Thymus (tissue), 11 donors: ENCODE data around the gene SLC26A5. TPM values are rescaled to one million over a fixed set of nuclear protein-coding genes. Genes with fewer than 3 reads are reported as not detected.
A peak's percentile ranks its signal among the peaks of the same experiment; 100 is the strongest.

Source experiments
- DNase-seq, 9 donors: peaks; one replicate each; pipeline ENCODE4 v3.0.0-alpha.2; 2013; ENCODE audit warnings: low spot score in 9 of 9, low read depth in 6 of 9, missing footprints in 1 of 9
- H3K27ac ChIP-seq, 2 donors: one replicate each; pipeline ENCODE4 v1.5.1; 2013; ENCODE audit warnings: control low read depth in 1 of 2, low read depth in 1 of 2, low read length in 1 of 2, mild to moderate bottlenecking in 1 of 2, moderate library complexity in 1 of 2
- H3K27me3 ChIP-seq, 2 donors: one replicate each; pipeline ENCODE4 v1.5.1; 2013; ENCODE audit warnings: low read length in 1 of 2; ENCODE audit not compliant: control insufficient read depth in 2 of 2, insufficient read depth in 1 of 2
- H3K36me3 ChIP-seq, 2 donors: one replicate each; pipeline ENCODE4 v1.5.1; 2013; ENCODE audit warnings: low read length in 1 of 2, mild to moderate bottlenecking in 1 of 2, moderate library complexity in 1 of 2; ENCODE audit not compliant: control insufficient read depth in 2 of 2, insufficient read depth in 2 of 2
- H3K4me1 ChIP-seq, 2 donors: one replicate each; pipeline ENCODE4 v1.5.1; 2013; ENCODE audit warnings: low read length in 2 of 2; ENCODE audit not compliant: control insufficient read depth in 2 of 2, insufficient read depth in 2 of 2
- H3K4me3 ChIP-seq, 2 donors: one replicate each; pipeline ENCODE4 v1.5.1; 2013; ENCODE audit warnings: low read length in 2 of 2, control low read depth in 1 of 2, mild to moderate bottlenecking in 1 of 2
- H3K9me3 ChIP-seq, 2 donors: one replicate each; pipeline ENCODE4 v1.5.1; 2013; ENCODE audit warnings: low read length in 1 of 2, mild to moderate bottlenecking in 1 of 2; ENCODE audit not compliant: control insufficient read depth in 2 of 2, insufficient read depth in 1 of 2
- WGBS: extraction: QIAGEN DNeasy Blood & Tissue Kit; methylation state at CpG from one replicate; pipeline ENCODE4 v1.1.7; 2013; 5-methylcytosine and 5-hydroxymethylcytosine counted together
- polyA plus RNA-seq: library from polyadenylated mRNA; stranded (reverse); fragments of 200-250 nt; gene quantifications from one replicate; pipeline ENCODE4 v1.2.3, GENCODE V29; 2013
- total RNA-seq: library from RNA; stranded (reverse); fragments of 120-200 nt; gene quantifications from one replicate; pipeline ENCODE4 v1.2.4, GENCODE V29; 2013
- donor health status: healthy.

The SLC26A5 gene
- total and polyA plus RNA-seq, 2 donors = 0.05 to 0.07 TPM

GRCh38 chr7:103391976-103392375, 54.0 kb downstream of the SLC26A5 start:
- no peak for DNase-seq
- Histone ChIP-seq H3K9me3 (no peaks in the 10 kb centered on the region), H3K27me3 (no peaks in the 10 kb centered on the region), H3K27ac (no peak overlapping the region), H3K36me3 (no peaks in the 10 kb centered on the region), H3K4me1 (no peaks in the 10 kb centered on the region), H3K4me3 (no peak overlapping the region)
- WGBS = 98% methylated on average over 2 of the region's 2 CpGs

GRCh38 chr7:103391150-103391549, 54.9 kb downstream of the SLC26A5 start:
- Histone ChIP-seq H3K4me1 (no peaks in the 10 kb centered on the region), H3K27me3 (no peaks in the 10 kb centered on the region), H3K27ac (no peak overlapping the region), H3K36me3 (no peaks in the 10 kb centered on the region), H3K9me3 (no peaks in the 10 kb centered on the region), H3K4me3 (no peak overlapping the region)
- no peak for DNase-seq
- 97% methylated on average over 5 of the region's 5 CpGs for WGBS

GRCh38 chr7:103389263-103389662, 56.7 kb downstream of the SLC26A5 start:
- 91% methylated on average over 3 of the region's 3 CpGs for WGBS
- no peak for DNase-seq
- no peaks in the 10 kb centered on the region for H3K9me3 ChIP-seq
- no peaks in the 10 kb centered on the region for H3K4me1 ChIP-seq
- no peak overlapping the region for H3K27ac ChIP-seq
- no peaks in the 10 kb centered on the region for H3K36me3 ChIP-seq
- no peaks in the 10 kb centered on the region for H3K27me3 ChIP-seq
- H3K4me3 ChIP-seq = no peak overlapping the region

- no peak overlapping the region for H3K4me3 ChIP-seq
- H3K4me1 ChIP-seq = no peaks in the 10 kb centered on the region
- no peaks in the 10 kb centered on the region for H3K9me3 ChIP-seq
- no peak for DNase-seq
- no peaks in the 10 kb centered on the region for H3K27me3 ChIP-seq
- H3K36me3 ChIP-seq = no peaks in the 10 kb centered on the region
- 95% methylated on average over 4 of the region's 4 CpGs for WGBS
- H3K27ac ChIP-seq = no peak overlapping the region
Observed at GRCh38 chr7:103388469-103389140, 57.4 kb downstream of the SLC26A5 start.

- H3K4me1 ChIP-seq = no peaks in the 10 kb centered on the region
- no peaks in the 10 kb centered on the region for H3K9me3 ChIP-seq
- no peak overlapping the region for H3K4me3 ChIP-seq
- 81% methylated on average over 1 of the region's 1 CpG for WGBS
- no peaks in the 10 kb centered on the region for H3K27me3 ChIP-seq
- DNase-seq = peak in 1 of 9 donors; percentile 13
- no peaks in the 10 kb centered on the region for H3K36me3 ChIP-seq
- no peak overlapping the region for H3K27ac ChIP-seq
Observed at GRCh38 chr7:103387242-103387641, 58.8 kb downstream of the SLC26A5 start.

GRCh38 chr7:103382032-103382402, 64.0 kb downstream of the SLC26A5 start:
- Histone ChIP-seq H3K4me3 (no peak overlapping the region), H3K9me3 (no peaks in the 10 kb centered on the region), H3K4me1 (no peaks in the 10 kb centered on the region), H3K36me3 (no peaks in the 10 kb centered on the region), H3K27ac (no peak overlapping the region), H3K27me3 (no peaks in the 10 kb centered on the region)
- no peak for DNase-seq
- 96% methylated on average over 5 of the region's 5 CpGs for WGBS

GRCh38 chr7:103381280-103382031, 64.6 kb downstream of the SLC26A5 start:
- Histone ChIP-seq H3K27ac (no peak overlapping the region), H3K36me3 (no peaks in the 10 kb centered on the region), H3K4me1 (no peaks in the 10 kb centered on the region), H3K27me3 (no peaks in the 10 kb centered on the region), H3K9me3 (no peaks in the 10 kb centered on the region), H3K4me3 (no peak overlapping the region)
- no peak for DNase-seq
- WGBS = 97% methylated on average over 4 of the region's 4 CpGs

- Histone ChIP-seq H3K27ac (no peak overlapping the region), H3K36me3 (no peaks in the 10 kb centered on the region)
- 85% methylated on average over 5 of the region's 5 CpGs for WGBS
Observed at GRCh38 chr7:103380395-103381191, 65.4 kb downstream of the SLC26A5 start.

More at GRCh38 chr7:103380395-103381191, 65.4 kb downstream of the SLC26A5 start:
- H3K4me1 ChIP-seq = no peaks in the 10 kb centered on the region
- H3K27me3 ChIP-seq = no peaks in the 10 kb centered on the region
- no peak overlapping the region for H3K4me3 ChIP-seq
- H3K9me3 ChIP-seq = no peaks in the 10 kb centered on the region
- DNase-seq = no peak
